Activated naive CD4-positive, alpha-beta T cell treated with Interleukin-2 at 50 U/mL for 16 hours (primary cell): ENCODE data around the gene PTGER3.

Source experiments
- DNase-seq: peaks from one replicate; pipeline ENCODE4 v3.0.0-alpha.2; 2020

The PTGER3 gene

GRCh38 chr1:71047635-71048607 is at the start of gene PTGER3:
Gene PTGER3 (minus strand): TSS chr1:71047816. CDS start chr1:71047577, 239 bp downstream.
- peak; percentile 57 for DNase-seq

- DNase-seq = no peak
Measured at GRCh38 chr1:71094913-71095312, 47.3 kb upstream of the PTGER3 start.

GRCh38 chr1:71093938-71094337 is 46.3 kb upstream of the PTGER3 start:
- DNase-seq = no peak

GRCh38 chr1:71089536-71090270 is 42.1 kb upstream of the PTGER3 start:
- no peak for DNase-seq

- DNase-seq = no peak
Measured at GRCh38 chr1:71088645-71089287, 41.1 kb upstream of the PTGER3 start.

- DNase-seq = no peak
Measured at GRCh38 chr1:71087713-71088112, 40.1 kb upstream of the PTGER3 start.

- DNase-seq = no peak
Measured at GRCh38 chr1:71087060-71087459, 39.4 kb upstream of the PTGER3 start.

- no peak for DNase-seq
Measured at GRCh38 chr1:71086331-71086730, 38.7 kb upstream of the PTGER3 start.

GRCh38 chr1:71083271-71083670 is 35.7 kb upstream of the PTGER3 start:
- DNase-seq = no peak

- DNase-seq = no peak
Measured at GRCh38 chr1:71081697-71082080, 34.1 kb upstream of the PTGER3 start.

GRCh38 chr1:71080739-71081696 is 33.4 kb upstream of the PTGER3 start, which contains the start of gene ZRANB2:
Gene ZRANB2 (minus strand): TSS chr1:71081035. CDS start chr1:71080995, 40 bp downstream.
- DNase-seq = peak; percentile 90

GRCh38 chr1:71080230-71080738 is 32.7 kb upstream of the PTGER3 start:
- DNase-seq = peak; percentile 28

- DNase-seq = no peak
Measured at GRCh38 chr1:71074681-71075080, 27.1 kb upstream of the PTGER3 start.

GRCh38 chr1:71072273-71072672 is 24.7 kb upstream of the PTGER3 start:
- DNase-seq = no peak

- no peak for DNase-seq
Measured at GRCh38 chr1:71071720-71072119, 24.1 kb upstream of the PTGER3 start.

- DNase-seq = no peak
Measured at GRCh38 chr1:71068325-71069240, 21.0 kb upstream of the PTGER3 start.

- no peak for DNase-seq
Measured at GRCh38 chr1:71054791-71055190, 7.2 kb upstream of the PTGER3 start.

GRCh38 chr1:71054281-71054731 is 6.7 kb upstream of the PTGER3 start:
- DNase-seq = no peak

- no peak for DNase-seq
Measured at GRCh38 chr1:71053758-71054157, 6.1 kb upstream of the PTGER3 start.

GRCh38 chr1:71053146-71053545 is 5.5 kb upstream of the PTGER3 start:
- DNase-seq = no peak
